Fibroblast of lung (primary cell): ENCODE data around the gene AKNAD1. TPM values are rescaled to one million over a fixed set of nuclear protein-coding genes. Genes with fewer than 3 reads are reported as not detected.

ENCODE experiments used
- DNase-seq, 2 donors: peaks; one replicate each; pipeline versions ENCODE4 v3.0.0 to v3.0.0-alpha.2; 2010; ENCODE audit warnings: low read depth in 2 of 2
- H2AFZ ChIP-seq: 2 replicates; pipeline ENCODE4 v1.5.1; 2012; ENCODE audit warnings: low read length, control low read depth, inconsistent platforms
- H3K27ac ChIP-seq: 2 replicates; pipeline ENCODE4 v1.5.1; 2011; ENCODE audit warnings: low read length, control low read depth; ENCODE audit not compliant: insufficient read depth
- H3K27me3 ChIP-seq: 2 replicates; pipeline ENCODE4 v1.5.1; 2011; ENCODE audit warnings: mild to moderate bottlenecking, low read length; ENCODE audit not compliant: control insufficient read depth, insufficient read depth
- H3K36me3 ChIP-seq: 2 replicates; pipeline ENCODE4 v1.5.1; 2011; ENCODE audit warnings: low read length; ENCODE audit not compliant: control insufficient read depth, insufficient read depth
- H3K4me1 ChIP-seq: 2 replicates; pipeline ENCODE4 v1.5.1; 2011; ENCODE audit warnings: low read length; ENCODE audit not compliant: control insufficient read depth, insufficient read depth; ENCODE audit errors: extremely low read depth
- H3K4me2 ChIP-seq: 2 replicates; pipeline ENCODE4 v1.5.1; 2011; ENCODE audit warnings: low read length, control low read depth; ENCODE audit not compliant: insufficient read depth; ENCODE audit errors: extremely low read depth
- H3K4me3 ChIP-seq, 4 experiments: fragments of 200-600 bp in 1 of 4; sonication (generic) in 1 of 4; replicated peaks in 1 of 4; 2 replicates each; pipeline ENCODE4 v1.5.1; 2011 to 2016; ENCODE audit warnings: low read length in 4 of 4, low read depth in 3 of 4, mild to moderate bottlenecking in 3 of 4, control low read depth in 2 of 4, inconsistent platforms in 1 of 4, mixed read lengths in 1 of 4; ENCODE audit not compliant: insufficient read depth in 1 of 4; ENCODE audit errors: control extremely low read depth in 1 of 4
- H3K79me2 ChIP-seq: 2 replicates; pipeline ENCODE4 v1.5.1; 2012; ENCODE audit warnings: mild to moderate bottlenecking, low read length, inconsistent platforms; ENCODE audit not compliant: control insufficient read depth, insufficient read depth
- H3K9ac ChIP-seq: 2 replicates; pipeline ENCODE4 v1.5.1; 2011; ENCODE audit warnings: mild to moderate bottlenecking, low read length, control low read depth; ENCODE audit not compliant: insufficient read depth
- H3K9me3 ChIP-seq: 2 replicates; pipeline ENCODE4 v1.5.1; 2012; ENCODE audit warnings: low read depth, low read length; ENCODE audit not compliant: control insufficient read depth, insufficient read depth
- H4K20me1 ChIP-seq: 2 replicates; pipeline ENCODE4 v1.5.1; 2011; ENCODE audit warnings: low read length; ENCODE audit not compliant: control insufficient read depth, insufficient read depth; ENCODE audit errors: extremely low read depth
- CTCF ChIP-seq, 2 donors: IDR thresholded peaks in 1 of 2; conservative IDR thresholded peaks in 1 of 2; 1 replicate in 1 of 2; 2 replicates in 1 of 2; pipeline ENCODE4 v1.5.1; 2011 to 2012; ENCODE audit warnings: low read length in 2 of 2, control low read depth in 1 of 2, inconsistent platforms in 1 of 2, low read depth in 1 of 2, mild to moderate bottlenecking in 1 of 2
- EZH2 ChIP-seq: IDR thresholded peaks from 2 replicates; pipeline ENCODE4 v1.5.1; 2012; ENCODE audit warnings: low read length, control low read depth, mild to moderate bottlenecking; ENCODE audit errors: missing control alignments
- polyA plus RNA-seq, 2 donors: library from polyadenylated mRNA; depleted of rRNA in 1 of 2; stranded (reverse) in 1 of 2; unstranded in 1 of 2; fragments of >200 nt; gene quantifications; 2 replicates each; pipeline ENCODE4 v1.2.1, GENCODE V29; 2011 to 2012; ENCODE audit warnings: missing spikeins in 1 of 2
- total RNA-seq: library from RNA; depleted of rRNA; stranded (reverse); fragments of >200 nt; gene quantifications from 2 replicates; pipeline ENCODE4 v1.2.1, GENCODE V29; 2014

The AKNAD1 gene
- total and polyA plus RNA-seq, 2 donors (not counting 1 experiment from before 2014, with no cell fraction given), result 0.17 to 1.2 TPM

- Histone ChIP-seq H3K4me1 (no peaks in the 10 kb centered on the region), H3K9me3 (no peaks in the 10 kb centered on the region), H2AFZ (no peak overlapping the region), H3K36me3 (no peaks in the 10 kb centered on the region), H3K4me2 (no peak overlapping the region), H3K27me3 (no peaks in the 10 kb centered on the region), H4K20me1 (no peaks in the 10 kb centered on the region), H3K27ac (no peak overlapping the region), H3K9ac (no peak overlapping the region), H3K79me2 (no peaks in the 10 kb centered on the region), H3K4me3 (no peak overlapping the region)
- TF ChIP-seq EZH2 (no peak), CTCF (conservative IDR thresholded peaks at IDR 0.05 in 1 of 2, IDR thresholded peaks at IDR 0.05 in 1 of 2; ENCODE audit: low read depth in 1 of 2, low read length in 2 of 2) (no peak)
- no peak for DNase-seq
These were observed 8.5 kb upstream of the AKNAD1 start for GRCh38 chr1:108865316-108865910.

GRCh38 chr1:108863984-108864383, 7.1 kb upstream of the AKNAD1 start:
- no peak overlapping the region for H2AFZ ChIP-seq
- TF ChIP-seq EZH2, result no peak
- TF ChIP-seq CTCF (conservative IDR thresholded peaks at IDR 0.05 in 1 of 2, IDR thresholded peaks at IDR 0.05 in 1 of 2; ENCODE audit: low read depth in 1 of 2, low read length in 2 of 2), result no peak
- no peaks in the 10 kb centered on the region for H3K27me3 ChIP-seq
- no peak overlapping the region for H3K4me3 ChIP-seq
- no peaks in the 10 kb centered on the region for H3K79me2 ChIP-seq
- no peak for DNase-seq
- H3K9ac ChIP-seq, result no peak overlapping the region
- no peaks in the 10 kb centered on the region for H3K36me3 ChIP-seq
- H3K27ac ChIP-seq, result no peak overlapping the region
- no peak overlapping the region for H3K4me2 ChIP-seq
- no peaks in the 10 kb centered on the region for H3K4me1 ChIP-seq
- no peaks in the 10 kb centered on the region for H4K20me1 ChIP-seq
- H3K9me3 ChIP-seq, result no peaks in the 10 kb centered on the region

- Histone ChIP-seq H4K20me1 (no peaks in the 10 kb centered on the region), H2AFZ (no peak overlapping the region), H3K27me3 (no peaks in the 10 kb centered on the region), H3K9ac (no peak overlapping the region), H3K79me2 (no peaks in the 10 kb centered on the region), H3K4me2 (no peak overlapping the region), H3K36me3 (no peaks in the 10 kb centered on the region), H3K4me1 (no peaks in the 10 kb centered on the region), H3K9me3 (no peaks in the 10 kb centered on the region), H3K27ac (no peak overlapping the region), H3K4me3 (no peak overlapping the region)
- DNase-seq, result no peak
- no peak for TF ChIP-seq EZH2
- TF ChIP-seq CTCF (conservative IDR thresholded peaks at IDR 0.05 in 1 of 2, IDR thresholded peaks at IDR 0.05 in 1 of 2; ENCODE audit: low read depth in 1 of 2, low read length in 2 of 2), result no peak
These were observed 6.0 kb upstream of the AKNAD1 start for GRCh38 chr1:108862698-108863477.
